ENCODE measurements around the gene GYG1.
"Not testable (repeated sequence)": the region's sequence is repeated elsewhere in the genome, so short reads cannot be mapped to it uniquely, and the experiment has no call there.

The GYG1 gene

GRCh38 chr3:148991219-148992026 is at the start of gene GYG1:
Gene GYG1 (plus strand): TSS chr3:148991540. CDS start chr3:148991641, 101 bp downstream.
- peak; percentile 71 for DNase-seq (ENCODE audit: low read depth)

GRCh38 chr3:148943506-148944205 is 47.7 kb upstream of the GYG1 start:
- no peak for DNase-seq (ENCODE audit: low read depth)

- no peak for DNase-seq (ENCODE audit: low read depth)
Observed at GRCh38 chr3:148945116-148945515, 46.2 kb upstream of the GYG1 start.

DNA sequence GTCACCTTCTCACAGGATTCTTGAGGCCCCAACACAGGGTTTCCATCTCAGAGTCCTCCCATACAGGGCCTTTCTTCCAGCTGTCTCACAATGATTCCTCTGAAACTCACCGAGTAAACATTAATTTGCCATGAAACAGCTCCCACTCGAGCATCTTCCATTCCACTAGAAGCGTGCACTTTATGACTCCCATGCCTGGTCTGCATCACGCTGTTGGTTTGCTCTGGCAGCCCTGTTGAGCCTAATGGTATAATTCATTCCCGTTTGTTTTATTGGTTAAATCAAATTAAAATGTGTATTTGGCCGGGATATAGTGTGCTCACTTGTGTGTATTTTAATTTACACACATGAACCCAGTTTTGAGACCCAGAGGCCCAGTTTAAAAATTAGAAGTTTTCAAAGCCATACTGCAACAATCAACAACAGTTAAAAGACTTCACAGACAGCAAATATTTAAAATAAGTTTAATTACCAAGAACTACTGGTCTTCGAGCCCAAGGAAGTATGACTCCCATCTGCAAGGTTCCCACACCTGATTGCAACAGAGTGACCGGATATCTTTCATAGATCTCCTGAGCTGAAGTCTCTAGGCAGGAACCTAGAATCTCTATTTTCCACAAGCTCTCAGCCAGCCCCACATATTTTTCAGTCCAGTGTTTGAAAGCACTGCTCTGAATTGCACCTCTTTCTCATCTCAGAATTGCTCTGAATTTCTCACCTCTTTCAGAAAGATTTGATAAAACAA is 42.3 kb upstream of the GYG1 start:
- DNase-seq (ENCODE audit: low read depth): no peak

DNA sequence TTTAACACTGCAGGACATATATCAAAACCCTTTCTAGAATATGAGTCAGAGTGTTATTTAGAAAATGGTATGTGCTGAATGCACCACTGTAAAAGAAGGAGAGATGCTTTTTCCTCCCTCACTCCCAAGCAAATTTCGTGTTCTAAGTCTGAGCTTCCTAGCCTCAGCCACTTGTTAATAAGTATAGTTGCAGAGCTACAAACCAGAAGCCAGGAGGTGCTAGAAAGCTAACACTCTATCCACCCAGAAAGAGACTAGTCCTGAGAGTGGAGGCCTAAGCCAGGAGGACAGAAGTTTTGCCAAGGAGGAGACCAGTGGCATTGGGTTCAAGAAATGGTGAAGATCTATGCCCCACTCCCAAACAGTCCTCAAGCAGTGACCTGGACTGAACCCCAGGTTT is 40.5 kb upstream of the GYG1 start:
- DNase-seq (ENCODE audit: low read depth): no peak

DNA sequence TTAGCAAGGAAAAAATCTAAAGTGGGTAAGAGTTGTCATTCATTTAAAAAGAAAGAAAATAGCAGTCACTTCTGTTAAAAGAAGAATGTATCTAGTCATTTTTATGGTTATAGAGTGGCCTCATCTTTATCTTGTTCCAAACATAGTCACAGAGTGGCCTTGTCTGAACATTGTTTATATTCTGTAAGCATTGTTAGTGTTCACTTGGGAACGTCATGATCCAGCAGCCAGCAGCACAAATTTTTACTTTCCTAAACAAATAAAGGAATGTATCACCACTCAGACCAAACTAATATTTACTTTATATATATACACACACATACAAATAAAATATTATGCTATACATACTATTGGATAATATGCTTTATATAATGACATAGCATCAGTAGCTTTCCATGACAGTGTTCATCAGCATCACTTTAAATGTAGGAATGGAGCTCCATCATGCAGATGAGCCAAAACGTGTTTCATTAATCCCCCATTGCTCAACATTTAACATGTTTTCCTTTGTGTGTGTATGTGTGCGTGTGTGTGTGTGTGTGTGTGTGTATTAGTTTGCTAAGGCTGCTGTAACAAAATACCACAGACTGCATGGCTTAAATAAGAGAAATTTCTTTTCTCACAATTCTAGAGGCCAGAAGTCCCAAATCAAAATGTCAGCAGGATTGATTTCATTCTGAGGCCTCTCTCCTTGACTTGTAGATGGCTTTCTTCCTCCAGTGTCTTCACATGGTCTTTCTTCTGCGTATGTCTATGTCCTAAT is 39.6 kb upstream of the GYG1 start:
- no peak for DNase-seq (ENCODE audit: low read depth)

DNA sequence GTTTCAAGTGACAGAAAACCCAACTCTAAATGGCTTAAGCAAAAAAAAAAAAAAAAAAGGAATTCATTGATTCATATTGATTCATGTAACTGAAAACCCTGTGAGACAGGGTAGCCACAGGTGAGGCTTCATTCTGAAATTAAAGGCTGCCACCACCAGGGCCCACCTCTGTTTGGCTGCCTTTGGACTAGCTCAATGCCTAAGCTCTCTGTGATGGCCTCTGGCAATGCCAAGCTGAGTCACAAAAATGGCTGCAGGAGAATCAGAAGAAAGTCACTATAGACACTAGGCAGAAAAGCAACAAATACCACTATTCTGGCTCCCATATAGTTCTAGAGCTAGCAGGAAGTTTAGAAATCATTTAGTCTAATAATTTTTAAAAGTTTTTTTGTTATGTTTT is 38.2 kb upstream of the GYG1 start:
- DNase-seq (ENCODE audit: low read depth): no peak

- DNase-seq (ENCODE audit: low read depth): no peak
Observed at GRCh38 chr3:148954981-148955380, 36.4 kb upstream of the GYG1 start.

DNA sequence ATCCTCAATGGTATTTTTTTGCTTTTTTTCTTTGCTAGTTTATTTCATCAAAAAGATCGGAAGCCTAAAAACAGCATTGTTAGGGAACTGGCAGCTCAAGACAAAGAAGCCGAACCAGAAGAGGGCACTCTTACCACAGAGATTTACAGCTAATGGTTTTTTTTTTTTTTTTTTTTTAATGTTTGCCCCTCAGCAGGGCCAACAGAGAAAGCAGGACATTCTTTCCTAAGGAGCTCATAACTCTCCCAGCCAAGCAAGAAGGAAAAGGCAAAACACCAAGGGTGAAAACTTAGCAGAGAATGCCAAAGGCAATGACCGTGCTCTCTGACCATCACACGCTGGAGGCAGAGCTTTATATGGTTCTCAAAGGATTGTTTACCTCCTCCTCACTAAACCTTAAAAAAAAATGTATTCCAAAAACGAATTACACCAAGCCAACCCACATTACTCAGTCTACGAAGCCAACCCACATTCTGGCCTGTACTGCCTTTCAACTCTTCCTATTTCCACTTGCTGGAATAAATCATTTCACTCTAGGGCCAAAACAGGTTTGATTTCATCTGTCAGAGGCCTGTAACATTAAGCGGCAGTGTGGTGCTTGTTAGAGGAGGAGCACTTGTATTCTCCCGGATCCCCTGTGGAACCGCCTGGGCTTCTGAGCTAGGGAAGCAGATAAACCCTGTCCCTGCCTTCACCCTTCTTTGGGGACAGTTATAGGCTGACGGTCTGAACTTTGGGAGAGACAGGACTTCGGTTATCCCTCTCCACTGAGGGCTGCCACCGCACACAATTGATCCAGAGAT is 35.6 kb upstream of the GYG1 start:
- no peak for DNase-seq (ENCODE audit: low read depth)

DNA sequence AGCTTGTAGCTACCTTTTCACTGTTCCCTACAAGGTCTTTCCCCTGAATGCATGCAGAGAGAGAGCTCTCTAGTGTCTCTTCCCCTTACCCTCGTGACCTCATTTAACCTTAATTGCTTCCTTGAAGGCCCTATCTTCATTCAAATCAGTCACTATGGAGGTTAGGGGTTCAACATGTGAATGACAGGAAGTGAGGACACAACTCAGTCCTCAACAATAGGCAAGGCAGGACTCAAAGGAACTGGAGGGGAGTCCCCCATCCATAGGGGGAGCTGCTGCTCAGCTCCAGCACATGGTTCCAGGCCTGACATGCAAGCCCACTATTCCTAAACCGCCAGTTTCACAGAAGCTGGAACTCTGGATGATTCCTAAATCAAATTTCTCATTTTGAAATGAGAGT is 33.8 kb upstream of the GYG1 start:
- DNase-seq (ENCODE audit: low read depth): no peak

DNA sequence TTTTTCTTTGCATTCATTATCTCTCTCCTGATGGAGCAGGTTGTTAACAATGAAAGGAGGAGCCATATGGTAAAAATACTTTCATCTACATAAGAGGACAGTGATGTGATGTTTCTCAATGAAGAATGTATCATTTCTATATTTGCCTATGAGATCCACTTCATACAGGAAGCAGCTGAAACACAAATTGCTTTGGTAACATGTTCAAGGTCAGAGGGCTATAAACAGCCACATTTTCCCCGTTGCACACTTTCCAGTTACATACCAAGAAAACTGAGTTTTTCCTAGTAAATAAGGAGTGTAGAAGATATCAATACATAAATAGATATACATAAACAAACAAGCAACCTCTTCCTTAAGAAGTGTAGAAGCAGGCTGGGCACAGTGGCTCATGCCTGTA is 32.6 kb upstream of the GYG1 start:
- DNase-seq (ENCODE audit: low read depth): no peak

DNA sequence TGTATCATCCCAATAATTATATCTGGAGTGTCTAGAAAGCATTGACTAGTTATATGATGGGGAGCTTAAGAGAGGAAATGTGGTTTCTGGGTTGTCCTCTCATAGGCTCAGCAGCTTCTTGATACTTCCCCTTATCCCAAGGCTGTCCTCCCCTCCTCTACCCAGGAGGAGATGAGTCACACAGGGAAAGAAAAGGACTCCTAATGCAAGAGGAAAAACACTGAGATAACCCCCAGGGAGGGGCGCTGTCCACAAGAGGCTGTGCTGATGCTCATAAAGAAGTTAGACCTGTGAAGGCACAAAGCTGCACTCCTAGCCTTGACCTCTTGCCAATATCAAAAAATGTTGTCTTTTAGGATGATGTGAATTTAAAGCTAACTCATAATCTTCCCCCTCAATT is 28.8 kb upstream of the GYG1 start:
- no peak for DNase-seq (ENCODE audit: low read depth)

DNA sequence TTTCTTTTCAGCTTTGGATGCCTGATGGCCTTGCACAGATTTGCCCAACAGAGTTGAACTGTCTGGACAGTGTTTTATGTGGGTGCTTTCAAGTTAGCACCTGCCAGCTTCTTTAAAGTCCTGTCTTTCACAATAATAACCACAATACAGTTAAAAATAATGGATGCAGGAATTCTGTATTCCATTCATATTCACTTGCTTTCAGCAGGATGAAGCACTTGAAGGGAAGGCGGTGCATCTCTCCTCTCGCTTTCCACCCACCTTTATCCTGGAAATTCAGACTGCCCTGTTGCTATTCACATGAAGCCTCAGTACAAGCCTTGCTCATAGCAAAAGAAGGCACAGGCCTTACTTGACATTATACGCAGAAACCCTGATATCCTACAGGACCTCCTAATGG is 26.5 kb upstream of the GYG1 start:
- no peak for DNase-seq (ENCODE audit: low read depth)

GRCh38 chr3:148968321-148968720 is 23.0 kb upstream of the GYG1 start:
- DNase-seq (ENCODE audit: low read depth): no peak

DNA sequence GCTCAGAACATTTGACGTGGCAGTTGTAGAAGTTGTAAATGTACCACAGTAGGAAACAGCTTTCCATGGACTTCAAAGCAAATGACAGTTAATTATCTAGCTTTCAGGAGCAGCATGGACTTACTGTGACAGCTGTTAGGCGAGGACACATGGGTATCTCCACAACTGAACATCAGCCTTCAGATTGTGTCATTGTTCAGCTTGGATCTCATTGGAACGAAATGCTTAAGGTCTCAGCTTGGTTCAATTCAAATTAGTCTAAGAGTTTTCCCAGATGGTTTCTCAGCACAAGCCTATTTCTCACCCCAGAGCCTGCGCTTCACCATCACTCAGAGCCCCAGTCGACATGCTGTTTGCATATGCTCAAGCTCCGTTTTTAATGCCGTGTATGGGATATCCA is 21.1 kb upstream of the GYG1 start:
- no peak for DNase-seq (ENCODE audit: low read depth)

DNA sequence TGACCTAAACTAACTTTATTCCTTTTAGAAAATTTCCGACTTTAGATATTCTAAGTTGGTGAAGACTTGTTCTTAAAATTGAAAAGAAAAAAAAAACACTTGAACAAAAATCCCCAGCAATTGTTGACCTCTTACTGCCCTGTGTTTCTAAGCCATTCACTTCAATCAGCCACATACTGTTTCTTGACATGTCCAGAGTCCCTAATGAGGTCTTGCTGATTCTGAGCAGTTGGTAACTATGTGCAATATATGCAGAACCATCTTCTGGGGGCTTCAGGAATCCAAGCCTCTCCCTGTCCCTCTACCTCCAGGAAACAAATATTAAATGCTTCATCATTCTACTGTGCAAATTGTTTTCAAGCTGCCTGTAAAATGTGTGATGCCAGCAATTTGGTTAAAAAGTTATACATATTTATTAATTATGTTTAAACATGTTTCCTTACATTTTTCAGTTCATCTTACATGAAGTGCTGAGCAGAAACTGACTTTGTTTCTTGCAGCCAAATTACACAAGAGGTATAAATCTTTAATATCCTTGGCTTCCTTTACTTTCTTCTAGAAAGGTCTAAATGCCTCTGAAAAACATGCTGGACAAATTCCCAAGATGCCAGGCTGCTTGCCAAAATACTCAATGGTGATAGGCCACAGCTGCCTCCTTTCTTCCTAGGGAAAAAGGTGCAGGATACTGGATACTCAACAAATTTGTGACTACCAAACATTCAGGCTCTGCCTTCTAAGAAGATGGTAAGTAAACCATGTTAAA is 19.8 kb upstream of the GYG1 start:
- no peak for DNase-seq (ENCODE audit: low read depth)

- no peak for DNase-seq (ENCODE audit: low read depth)
Observed at GRCh38 chr3:148974726-148975125, 16.6 kb upstream of the GYG1 start.

DNA sequence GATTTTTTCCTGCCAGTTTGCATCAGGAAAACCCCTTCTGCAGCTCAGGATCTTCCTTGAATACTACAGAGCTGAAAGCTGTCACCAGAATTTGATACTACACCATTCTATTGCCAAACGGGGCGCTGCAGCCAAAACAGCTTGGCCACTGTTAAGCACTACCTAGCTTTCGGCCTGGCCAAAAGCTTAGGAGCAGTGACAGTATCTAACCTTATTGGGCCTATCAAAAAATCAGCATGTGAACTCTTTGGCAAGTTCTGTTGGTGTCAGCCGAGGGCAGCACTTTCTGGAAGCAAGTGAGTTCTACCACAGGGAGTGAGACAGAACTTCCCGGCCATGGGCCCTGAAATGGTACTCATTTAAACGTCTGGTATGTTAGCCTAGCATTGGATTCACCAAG is 16.1 kb upstream of the GYG1 start:
- no peak for DNase-seq (ENCODE audit: low read depth)

DNA sequence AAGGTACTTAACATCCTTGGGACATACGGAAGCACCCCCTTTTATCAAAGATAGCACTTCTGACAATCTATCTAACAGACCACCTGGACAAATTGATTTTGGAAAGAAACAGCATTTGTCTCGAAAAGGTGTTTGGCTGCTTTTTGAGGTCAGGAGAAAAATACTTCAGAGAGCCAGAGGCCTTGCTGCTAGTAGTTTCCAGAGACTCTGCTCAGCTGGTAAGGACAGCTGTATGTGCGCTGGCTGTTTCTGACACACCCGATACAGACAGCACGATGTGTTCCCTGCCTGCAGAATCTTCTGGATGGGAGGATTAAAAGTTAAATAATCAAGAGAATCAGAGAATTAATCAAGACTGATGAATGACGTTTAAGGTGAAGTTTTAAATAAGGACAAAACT is 15.6 kb upstream of the GYG1 start:
- DNase-seq (ENCODE audit: low read depth): no peak

GRCh38 chr3:148981273-148981672 is 10.1 kb upstream of the GYG1 start:
- no peak for DNase-seq (ENCODE audit: low read depth)

- DNase-seq (ENCODE audit: low read depth): not testable (repeated sequence)
Observed at GRCh38 chr3:148987551-148987950, 3.8 kb upstream of the GYG1 start.

Data from activated T-cell treated with anti-CD3 and anti-CD28 coated beads for 48 hours (primary cell).